Panc1 (cell line): ENCODE measurements around the gene STAB2. TPM values are rescaled to one million over a fixed set of nuclear protein-coding genes. Genes with fewer than 3 reads are reported as not detected.

Experiments used
- ATAC-seq: fragments of 200-7000 bp; cut with Tn5 transposase; 2 replicates; pipeline ENCODE4 v1.9.1; 2020; ENCODE audit warnings: mild to moderate bottlenecking, moderate library complexity
- BruUV-seq: library from RNA; stranded (reverse); fragments of 400-500 nt; replicated peaks from 2 replicates; lab custom pipeline; 2021; lab: Mats Ljungman, UMichigan
- CTCF ChIA-PET: fragments of 300-600 bp; sonication (Branson Sonifier 250); formaldehyde crosslinking; loops from one replicate; lab custom pipeline; 2022; ENCODE audit warnings: antibody characterized with exemption; lab: Charles Lee
- POLR2A ChIA-PET: fragments of 300-600 bp; sonication (Branson Sonifier 250); formaldehyde crosslinking; loops from one replicate; lab custom pipeline; 2022; ENCODE audit warnings: antibody characterized with exemption; lab: Charles Lee
- DNase-seq: peaks from one replicate; pipeline ENCODE4 v3.0.0-alpha.2; 2010; ENCODE audit warnings: low read depth, low spot score
- H3K27ac ChIP-seq: 2 replicates; pipeline ENCODE4 v1.5.1; 2011; ENCODE audit warnings: mild to moderate bottlenecking, low read length, inconsistent platforms
- H3K27me3 ChIP-seq: fragments of 200-500 bp; sonication (Bioruptor generic); 2 replicates; pipeline ENCODE4 v1.6.0; 2014; ENCODE audit warnings: low read length, inconsistent platforms; ENCODE audit not compliant: control insufficient read depth, insufficient read depth
- H3K36me3 ChIP-seq: fragments of 200-500 bp; sonication (Bioruptor generic); 2 replicates; pipeline ENCODE4 v1.5.1; 2014; ENCODE audit warnings: inconsistent platforms, mild to moderate bottlenecking, low read length, moderate library complexity; ENCODE audit not compliant: control insufficient read depth, insufficient read depth
- H3K4me1 ChIP-seq: 2 replicates; pipeline ENCODE4 v1.5.1; 2011; ENCODE audit warnings: inconsistent platforms, mild to moderate bottlenecking, low read length, moderate library complexity; ENCODE audit not compliant: control insufficient read depth, insufficient read depth
- H3K4me3 ChIP-seq, 2 experiments: 2 replicates each; pipeline ENCODE4 v1.5.1; 2011 to 2012; ENCODE audit warnings: low read depth in 2 of 2, low read length in 2 of 2, mild to moderate bottlenecking in 2 of 2, inconsistent platforms in 1 of 2, moderate library complexity in 1 of 2
- H3K9me3 ChIP-seq: fragments of 200-500 bp; sonication (Bioruptor generic); 2 replicates; pipeline ENCODE4 v1.5.1; 2014; ENCODE audit warnings: low read depth, mild to moderate bottlenecking, inconsistent platforms, low read length, moderate library complexity; ENCODE audit not compliant: control insufficient read depth, insufficient read depth
- POLR2AphosphoS5 ChIP-seq: IDR thresholded peaks from 2 replicates; pipeline ENCODE4 v1.6.1; 2012; ENCODE audit warnings: mild to moderate bottlenecking, low read depth, low read length, moderate library complexity
- SIN3A ChIP-seq: IDR thresholded peaks from 2 replicates; pipeline ENCODE4 v1.6.1; 2012; ENCODE audit warnings: low read depth, mild to moderate bottlenecking, low read length, moderate library complexity, borderline replicate concordance; ENCODE audit not compliant: insufficient read depth
- TCF7L2 ChIP-seq: IDR thresholded peaks from 2 replicates; pipeline ENCODE4 v1.6.1; 2011; ENCODE audit warnings: mild to moderate bottlenecking, low read depth, low read length, inconsistent platforms
- in situ Hi-C: cut with HindIII; loops from 2 replicates; pipeline ENCODE4 v1.10.0; 2016; ENCODE audit warnings: low sequenced_read_pairs, low pct_unique_long_range_greater_than_20kb
- intact Hi-C: fragments of 100-400 bp; cut with micrococcal nuclease; formaldehyde crosslinking; loops from one replicate; pipeline ENCODE4 v1.10.0; 2022; ENCODE audit not compliant: unreplicated experiment
- total RNA-seq: library from RNA; stranded (reverse); gene quantifications from one replicate; pipeline ENCODE4 v1.2.1, GENCODE V29; 2021; ENCODE audit not compliant: unreplicated experiment
- TF ChIP-seq, protein P1 (sequence below): fragments of 450-650 bp; IDR thresholded peaks from 2 replicates; pipeline ENCODE4 v1.5.1; 2017; ENCODE audit warnings: mild to moderate bottlenecking
- TF ChIP-seq, protein P2 (sequence below), 2 experiments: IDR thresholded peaks; 2 replicates each; pipeline ENCODE4 v1.6.1; 2011 to 2012; ENCODE audit warnings: low read depth in 2 of 2, control low read depth in 1 of 2, low read length in 1 of 2, mild to moderate bottlenecking in 1 of 2, moderate library complexity in 1 of 2; ENCODE audit not compliant: insufficient read depth in 1 of 2

The STAB2 gene
- total RNA-seq, 1 experiment from 2014 or later, result not detected

DNA sequence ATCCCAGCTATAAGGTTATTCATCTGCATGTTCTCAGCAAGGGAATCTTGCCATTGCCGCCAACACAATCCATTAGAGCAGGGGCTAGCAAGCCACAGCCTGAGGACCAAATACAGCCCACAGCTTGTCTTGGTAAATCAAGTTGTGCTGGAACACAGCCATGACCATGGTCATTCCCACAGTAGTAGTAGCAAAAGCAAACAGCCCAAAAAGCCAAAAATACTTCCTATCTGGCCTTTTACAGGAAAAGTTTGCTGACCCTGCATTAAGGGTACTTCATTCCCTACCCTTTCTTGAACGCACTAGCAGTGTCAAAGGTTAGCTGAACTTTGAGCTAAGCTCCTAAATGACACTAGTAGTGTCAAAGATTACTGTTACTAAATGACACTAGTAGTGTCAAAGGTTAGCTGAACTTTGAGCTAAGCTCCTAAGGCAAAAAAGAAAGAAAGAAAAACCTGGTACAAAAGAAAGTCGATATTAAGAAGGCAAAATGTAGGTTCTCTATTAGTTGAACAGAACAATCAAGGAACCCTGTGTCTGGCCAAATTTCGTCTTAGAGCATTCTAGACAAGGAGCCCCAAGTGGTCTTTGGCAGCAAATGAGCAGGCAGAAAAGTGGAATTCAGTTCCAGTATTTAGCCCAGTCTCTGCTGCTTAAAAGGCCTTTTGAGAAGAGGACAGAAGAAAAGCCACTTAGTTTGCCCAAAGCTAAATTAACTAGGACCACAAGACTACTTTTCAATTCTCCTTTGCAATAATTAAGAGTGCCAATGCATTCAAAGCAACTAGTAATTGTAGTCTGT is 186.2 kb downstream of the STAB2 start:
- Histone ChIP-seq H3K9me3 (no peaks in the 10 kb centered on the region), H3K36me3 (peaks cover 8% of the 10 kb centered on the region), H3K27ac (no peak overlapping the region), H3K4me1 (no peaks in the 10 kb centered on the region), H3K4me3 (no peak overlapping the region), H3K27me3 (no peaks in the 10 kb centered on the region)
- DNase-seq (no peak), ATAC-seq (no peak)
- CTCF ChIA-PET, result no interaction called here
- in situ Hi-C loops, result no loop called here
- TF ChIP-seq SIN3A, result no peak
- no peak for TF ChIP-seq POLR2AphosphoS5
- TF ChIP-seq, protein P1, sequence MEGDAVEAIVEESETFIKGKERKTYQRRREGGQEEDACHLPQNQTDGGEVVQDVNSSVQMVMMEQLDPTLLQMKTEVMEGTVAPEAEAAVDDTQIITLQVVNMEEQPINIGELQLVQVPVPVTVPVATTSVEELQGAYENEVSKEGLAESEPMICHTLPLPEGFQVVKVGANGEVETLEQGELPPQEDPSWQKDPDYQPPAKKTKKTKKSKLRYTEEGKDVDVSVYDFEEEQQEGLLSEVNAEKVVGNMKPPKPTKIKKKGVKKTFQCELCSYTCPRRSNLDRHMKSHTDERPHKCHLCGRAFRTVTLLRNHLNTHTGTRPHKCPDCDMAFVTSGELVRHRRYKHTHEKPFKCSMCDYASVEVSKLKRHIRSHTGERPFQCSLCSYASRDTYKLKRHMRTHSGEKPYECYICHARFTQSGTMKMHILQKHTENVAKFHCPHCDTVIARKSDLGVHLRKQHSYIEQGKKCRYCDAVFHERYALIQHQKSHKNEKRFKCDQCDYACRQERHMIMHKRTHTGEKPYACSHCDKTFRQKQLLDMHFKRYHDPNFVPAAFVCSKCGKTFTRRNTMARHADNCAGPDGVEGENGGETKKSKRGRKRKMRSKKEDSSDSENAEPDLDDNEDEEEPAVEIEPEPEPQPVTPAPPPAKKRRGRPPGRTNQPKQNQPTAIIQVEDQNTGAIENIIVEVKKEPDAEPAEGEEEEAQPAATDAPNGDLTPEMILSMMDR, result no peak
- TF ChIP-seq TCF7L2, result no peak
- TF ChIP-seq, protein P2, sequence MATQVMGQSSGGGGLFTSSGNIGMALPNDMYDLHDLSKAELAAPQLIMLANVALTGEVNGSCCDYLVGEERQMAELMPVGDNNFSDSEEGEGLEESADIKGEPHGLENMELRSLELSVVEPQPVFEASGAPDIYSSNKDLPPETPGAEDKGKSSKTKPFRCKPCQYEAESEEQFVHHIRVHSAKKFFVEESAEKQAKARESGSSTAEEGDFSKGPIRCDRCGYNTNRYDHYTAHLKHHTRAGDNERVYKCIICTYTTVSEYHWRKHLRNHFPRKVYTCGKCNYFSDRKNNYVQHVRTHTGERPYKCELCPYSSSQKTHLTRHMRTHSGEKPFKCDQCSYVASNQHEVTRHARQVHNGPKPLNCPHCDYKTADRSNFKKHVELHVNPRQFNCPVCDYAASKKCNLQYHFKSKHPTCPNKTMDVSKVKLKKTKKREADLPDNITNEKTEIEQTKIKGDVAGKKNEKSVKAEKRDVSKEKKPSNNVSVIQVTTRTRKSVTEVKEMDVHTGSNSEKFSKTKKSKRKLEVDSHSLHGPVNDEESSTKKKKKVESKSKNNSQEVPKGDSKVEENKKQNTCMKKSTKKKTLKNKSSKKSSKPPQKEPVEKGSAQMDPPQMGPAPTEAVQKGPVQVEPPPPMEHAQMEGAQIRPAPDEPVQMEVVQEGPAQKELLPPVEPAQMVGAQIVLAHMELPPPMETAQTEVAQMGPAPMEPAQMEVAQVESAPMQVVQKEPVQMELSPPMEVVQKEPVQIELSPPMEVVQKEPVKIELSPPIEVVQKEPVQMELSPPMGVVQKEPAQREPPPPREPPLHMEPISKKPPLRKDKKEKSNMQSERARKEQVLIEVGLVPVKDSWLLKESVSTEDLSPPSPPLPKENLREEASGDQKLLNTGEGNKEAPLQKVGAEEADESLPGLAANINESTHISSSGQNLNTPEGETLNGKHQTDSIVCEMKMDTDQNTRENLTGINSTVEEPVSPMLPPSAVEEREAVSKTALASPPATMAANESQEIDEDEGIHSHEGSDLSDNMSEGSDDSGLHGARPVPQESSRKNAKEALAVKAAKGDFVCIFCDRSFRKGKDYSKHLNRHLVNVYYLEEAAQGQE (IDR thresholded peaks at IDR 0.05; ENCODE audit: insufficient read depth in 1 of 2, low read depth in 2 of 2, low read length in 1 of 2), result no peak
- no TSS peak for BruUV-seq
- intact Hi-C loops, result loop anchor here (5.0 kb wide), 1 partner anchor 99 kb away; no protein-coding TSS in a partner anchor
- POLR2A ChIA-PET, result interaction anchor here (0.6 kb wide), 1 partner anchor 116 kb away, joined by 4 read pairs; no protein-coding TSS in a partner anchor

DNA sequence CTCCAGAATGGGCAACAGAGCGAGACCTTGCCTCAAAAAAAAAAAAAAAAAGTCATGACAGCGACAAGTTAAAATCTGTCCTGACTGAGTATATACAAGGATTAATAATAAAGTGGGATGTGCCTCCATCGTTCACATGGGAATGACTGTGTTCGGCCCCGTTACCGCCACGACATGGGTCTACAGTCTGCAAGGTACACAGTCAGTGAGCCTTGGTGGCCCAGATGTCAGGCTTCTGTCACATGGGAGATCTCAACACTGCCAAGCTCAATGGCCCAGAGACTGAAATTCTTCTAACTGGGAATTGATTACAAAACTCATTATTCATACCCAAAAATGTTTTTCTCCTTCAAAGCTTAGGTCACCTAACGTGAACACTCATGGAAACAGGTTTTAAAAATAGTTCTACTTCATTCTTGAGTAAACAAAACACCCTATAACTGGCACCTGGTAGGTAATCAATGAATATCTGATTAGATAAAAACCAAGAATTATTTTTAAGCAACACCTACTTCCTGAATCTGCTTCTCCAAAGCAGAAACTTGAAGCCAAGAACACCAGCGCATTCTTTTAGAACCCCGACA is 188.0 kb downstream of the STAB2 start:
- no peaks in the 10 kb centered on the region for H3K4me1 ChIP-seq
- no peaks in the 10 kb centered on the region for H3K9me3 ChIP-seq
- in situ Hi-C loops (no loop called here), intact Hi-C loops (loop anchor here (5.0 kb wide), 1 partner anchor 97 kb away; no protein-coding TSS in a partner anchor)
- ChIA-PET CTCF (no interaction called here), POLR2A (interaction anchor here (0.6 kb wide), 1 partner anchor 14 kb away, joined by 8 read pairs; no protein-coding TSS in a partner anchor)
- no peak for DNase-seq
- TF ChIP-seq TCF7L2 (no peak), SIN3A (no peak), POLR2AphosphoS5 (no peak)
- TF ChIP-seq, protein P1, result no peak
- TF ChIP-seq, protein P2 (IDR thresholded peaks at IDR 0.05; ENCODE audit: insufficient read depth in 1 of 2, low read depth in 2 of 2, low read length in 1 of 2), result no peak
- H3K36me3 ChIP-seq, result peaks cover 11% of the 10 kb centered on the region
- ATAC-seq, result no peak
- H3K4me3 ChIP-seq, result no peak overlapping the region
- TSS peak; percentile 45 for BruUV-seq
- no peak overlapping the region for H3K27ac ChIP-seq
- no peaks in the 10 kb centered on the region for H3K27me3 ChIP-seq
